ENCODE measurements around the gene NTM.

Gene NTM

DNA sequence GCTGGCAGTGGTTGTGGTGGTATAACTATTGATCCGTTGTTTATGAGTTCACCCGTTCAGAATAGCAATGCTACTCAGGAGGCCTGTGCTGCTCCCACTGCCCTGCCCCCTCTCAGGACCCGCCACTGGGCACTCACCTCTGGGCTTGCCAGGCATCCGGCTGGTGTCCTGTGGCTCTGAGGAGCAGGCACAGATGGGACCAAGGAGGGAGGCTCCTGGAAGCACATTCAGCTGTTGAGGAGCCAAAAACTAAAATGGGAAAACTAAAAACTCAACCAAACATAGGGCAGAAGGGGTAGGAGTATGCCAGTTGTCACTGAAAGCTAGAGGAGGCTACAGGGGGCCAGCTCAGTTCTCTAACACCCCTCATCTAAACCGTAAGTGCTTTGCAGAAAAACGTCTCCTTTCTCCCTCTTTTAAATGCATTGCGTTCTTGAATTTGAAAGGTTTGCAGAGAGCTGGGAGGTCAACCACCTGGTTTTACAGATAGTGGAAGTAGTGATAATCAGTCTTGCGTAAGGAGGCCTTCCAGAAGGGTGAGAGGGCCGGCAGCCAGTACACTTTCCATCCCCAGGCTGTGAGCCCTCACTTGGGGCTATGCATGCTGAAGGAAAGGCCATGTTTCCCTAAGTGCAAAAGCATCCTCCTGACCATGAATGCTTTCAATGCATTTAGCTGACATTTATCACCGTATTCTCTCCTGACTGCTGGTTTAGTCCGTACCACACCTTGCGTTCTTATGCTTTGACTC is 547.4 kb downstream of the NTM start:
- no peak for DNase-seq (ENCODE audit: low spot score)

- no peak for DNase-seq (ENCODE audit: low spot score)
Measured at GRCh38 chr11:131918663-131919062, 548.2 kb downstream of the NTM start.

DNA sequence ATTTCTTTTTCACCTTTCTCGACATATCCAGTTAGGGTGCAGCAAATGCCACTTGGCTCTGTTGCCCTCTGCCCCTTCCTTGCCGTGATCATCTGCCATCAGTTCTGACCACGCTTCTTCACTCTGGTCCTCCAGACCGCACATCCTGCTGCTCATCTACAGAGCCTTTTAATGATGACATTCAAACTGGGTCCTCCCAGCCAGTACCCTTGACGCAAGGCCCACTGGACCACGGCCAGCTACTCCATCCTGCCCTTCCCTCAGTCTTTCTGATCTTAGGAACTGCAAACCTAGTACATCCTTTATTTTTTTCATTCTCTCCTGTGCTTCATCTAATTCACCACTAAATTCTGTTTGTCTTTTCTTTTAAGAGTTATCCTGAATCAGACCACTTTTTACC is 551.8 kb downstream of the NTM start:
- DNase-seq (ENCODE audit: low spot score), result no peak

GRCh38 chr11:131923309-131923708 is 552.9 kb downstream of the NTM start:
- no peak for DNase-seq (ENCODE audit: low spot score)

GRCh38 chr11:131924001-131924400 is 553.6 kb downstream of the NTM start:
- no peak for DNase-seq (ENCODE audit: low spot score)

GRCh38 chr11:131924457-131925201 is 554.2 kb downstream of the NTM start:
- no peak for DNase-seq (ENCODE audit: low spot score)

GRCh38 chr11:131925829-131926228 is 555.4 kb downstream of the NTM start:
- no peak for DNase-seq (ENCODE audit: low spot score)

DNA sequence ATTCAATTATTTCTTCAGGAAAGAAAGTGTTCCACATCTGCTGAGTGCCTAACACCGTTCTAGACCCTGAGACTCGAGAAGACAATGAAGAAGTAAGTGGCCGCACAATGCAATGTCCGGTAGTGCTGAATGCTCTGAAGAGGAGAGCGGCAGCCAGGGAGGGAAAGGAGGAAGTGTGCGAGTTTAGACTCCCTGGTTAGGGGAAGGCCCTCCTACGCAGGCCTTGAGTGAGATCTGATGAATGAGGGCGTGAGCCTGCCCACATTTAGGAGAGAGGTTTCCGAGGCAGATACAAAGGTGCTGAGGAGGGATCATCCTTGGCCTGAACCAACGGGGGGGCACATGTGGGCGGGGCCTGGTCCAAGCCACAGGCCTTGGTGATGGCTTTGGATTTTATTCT is 558.6 kb downstream of the NTM start:
- no peak for DNase-seq (ENCODE audit: low spot score)

- no peak for DNase-seq (ENCODE audit: low spot score)
Measured at GRCh38 chr11:131932584-131933325, 562.3 kb downstream of the NTM start.

DNA sequence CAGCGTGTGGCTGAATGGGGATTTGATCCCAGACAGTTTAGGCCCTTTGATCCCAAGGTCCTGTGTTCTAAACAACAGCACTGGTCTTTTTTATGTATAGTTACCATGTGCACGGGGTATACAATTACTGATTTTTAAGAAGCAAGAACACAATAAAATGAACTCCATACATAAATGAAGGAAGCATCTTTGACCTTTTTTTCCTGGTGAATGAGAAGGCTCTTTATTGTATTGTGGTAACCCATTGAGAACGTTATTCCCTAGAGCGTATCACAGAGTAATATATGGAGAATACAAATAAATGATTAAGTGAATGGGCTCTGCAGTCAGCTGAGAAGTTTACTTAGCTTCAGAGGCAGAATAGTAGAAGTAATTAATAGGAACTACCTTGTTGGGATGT is 563.6 kb downstream of the NTM start:
- no peak for DNase-seq (ENCODE audit: low spot score)

GRCh38 chr11:131938351-131938751 is 567.9 kb downstream of the NTM start:
- no peak for DNase-seq (ENCODE audit: low spot score)

- DNase-seq (ENCODE audit: low spot score), result no peak
Measured at GRCh38 chr11:131940126-131940525, 569.7 kb downstream of the NTM start.

GRCh38 chr11:131942878-131943277 is 572.5 kb downstream of the NTM start:
- DNase-seq (ENCODE audit: low spot score), result no peak

GRCh38 chr11:131943295-131943694 is 572.9 kb downstream of the NTM start:
- DNase-seq (ENCODE audit: low spot score), result no peak

DNA sequence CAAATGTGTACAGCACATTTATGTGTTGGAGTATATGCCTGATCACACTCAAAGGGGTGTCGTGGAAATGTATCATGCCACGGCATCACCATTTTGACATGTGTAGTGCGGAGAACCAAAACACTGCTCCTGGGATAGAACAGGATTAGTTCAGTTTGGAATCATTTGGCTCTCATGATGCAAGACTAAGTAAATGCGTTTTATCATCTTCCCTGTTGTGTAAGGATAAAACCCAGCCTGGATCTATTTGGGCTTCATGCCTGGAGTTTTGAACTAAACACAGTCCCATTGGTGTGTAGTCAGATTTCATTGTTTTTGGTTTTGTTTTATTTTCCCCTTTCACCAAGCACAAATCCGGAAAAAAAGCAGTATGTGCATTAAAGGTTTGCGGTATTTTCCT is 574.3 kb downstream of the NTM start:
- no peak for DNase-seq (ENCODE audit: low spot score)

DNA sequence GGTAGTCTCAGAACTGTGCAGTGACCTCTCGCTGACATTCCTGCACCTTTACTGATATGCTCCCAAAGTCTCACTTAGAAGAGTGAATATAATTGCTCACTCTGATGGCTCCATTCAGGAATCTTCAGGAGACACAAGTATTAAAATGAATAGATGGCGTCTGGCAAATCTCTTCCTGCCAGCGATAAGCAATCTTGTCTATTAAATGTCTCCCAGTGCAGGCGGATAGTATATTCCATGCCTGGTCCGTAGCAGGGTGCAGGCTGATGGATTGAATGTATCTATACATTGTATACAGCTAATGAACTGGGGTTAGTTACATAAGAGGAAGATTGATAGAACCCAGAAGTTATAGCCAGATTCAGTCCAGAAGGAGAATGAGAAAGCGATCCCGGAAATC is 575.3 kb downstream of the NTM start:
- no peak for DNase-seq (ENCODE audit: low spot score)

GRCh38 chr11:131947511-131947910 is 577.1 kb downstream of the NTM start:
- no peak for DNase-seq (ENCODE audit: low spot score)

DNA sequence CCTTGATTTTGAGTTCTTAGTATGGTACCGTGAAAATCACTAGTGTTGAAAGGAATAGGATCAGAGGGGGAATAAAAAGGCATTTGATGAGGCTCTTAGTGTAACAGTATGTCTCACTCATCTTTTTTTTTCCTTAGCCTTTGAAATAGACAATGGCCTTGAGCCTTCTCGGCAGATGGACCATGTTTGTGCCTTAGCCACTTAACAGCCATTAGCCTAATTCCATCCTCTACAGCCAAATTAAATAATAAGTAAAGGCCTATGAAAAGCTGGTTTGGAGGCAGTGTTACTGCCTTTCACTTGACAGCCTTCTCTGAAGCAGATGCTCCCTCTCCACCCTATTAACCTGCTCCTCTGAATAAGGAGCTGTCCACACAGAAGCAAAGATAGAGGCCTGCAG is 580.7 kb downstream of the NTM start:
- no peak for DNase-seq (ENCODE audit: low spot score)

DNA sequence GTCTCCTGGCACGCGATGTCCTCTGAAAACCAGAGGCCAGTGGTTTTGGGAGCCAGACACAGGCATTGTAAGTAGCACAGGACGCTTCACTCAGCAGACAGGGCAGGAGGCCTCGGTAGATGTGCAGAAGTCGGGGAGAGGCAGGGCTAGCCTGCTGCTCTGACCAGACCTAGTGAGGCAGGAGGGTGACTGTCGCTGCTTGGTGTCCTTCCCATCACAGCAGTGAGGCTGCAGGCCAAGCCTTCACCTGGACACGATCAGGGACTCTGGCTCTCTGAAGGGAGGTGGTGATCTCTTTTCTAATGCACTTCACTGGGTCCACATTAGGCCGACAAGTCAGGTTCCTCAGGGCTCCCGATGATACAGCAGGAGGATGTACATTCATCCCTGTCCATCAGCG is 583.7 kb downstream of the NTM start:
- no peak for DNase-seq (ENCODE audit: low spot score)

DNA sequence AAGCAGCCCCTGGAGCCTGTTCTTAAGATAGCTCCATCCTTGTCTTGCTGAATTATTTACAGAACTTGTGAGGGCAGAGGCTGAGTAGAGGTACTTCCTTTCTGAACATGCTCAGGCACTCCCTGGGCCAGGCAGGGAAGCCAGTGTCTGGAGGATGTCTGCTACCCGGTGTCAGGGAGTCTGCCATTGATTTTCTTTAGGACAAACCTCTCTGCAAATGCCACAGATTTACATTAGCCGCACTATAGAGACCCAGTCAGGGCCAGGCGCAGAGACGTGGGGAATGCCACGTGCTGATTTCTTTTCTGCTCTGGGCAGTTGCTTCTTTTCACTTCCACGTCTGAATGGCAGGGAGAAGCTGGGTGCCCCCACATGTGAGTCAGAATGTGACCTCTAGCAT is 585.5 kb downstream of the NTM start:
- DNase-seq (ENCODE audit: low spot score), result no peak

DNA sequence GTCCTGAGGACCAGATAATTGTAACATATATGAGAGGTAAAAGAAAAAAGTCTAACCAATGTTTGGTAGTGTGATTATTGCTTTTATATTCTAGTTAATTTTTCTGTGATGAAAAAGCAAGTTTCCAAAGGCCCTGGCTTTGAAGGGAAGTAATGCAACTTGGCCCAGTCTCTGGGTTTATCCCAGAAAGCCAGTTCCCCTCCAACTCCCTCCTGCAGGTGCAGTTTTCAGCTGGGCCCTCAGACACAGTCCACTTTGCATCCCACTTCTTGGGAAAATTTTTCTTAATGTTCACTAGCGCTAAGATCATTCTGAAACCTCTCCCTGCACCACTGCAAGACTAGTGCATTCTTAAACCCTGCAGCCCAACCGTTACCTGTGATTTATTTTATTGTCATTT is 586.8 kb downstream of the NTM start:
- no peak for DNase-seq (ENCODE audit: low spot score)

DNA sequence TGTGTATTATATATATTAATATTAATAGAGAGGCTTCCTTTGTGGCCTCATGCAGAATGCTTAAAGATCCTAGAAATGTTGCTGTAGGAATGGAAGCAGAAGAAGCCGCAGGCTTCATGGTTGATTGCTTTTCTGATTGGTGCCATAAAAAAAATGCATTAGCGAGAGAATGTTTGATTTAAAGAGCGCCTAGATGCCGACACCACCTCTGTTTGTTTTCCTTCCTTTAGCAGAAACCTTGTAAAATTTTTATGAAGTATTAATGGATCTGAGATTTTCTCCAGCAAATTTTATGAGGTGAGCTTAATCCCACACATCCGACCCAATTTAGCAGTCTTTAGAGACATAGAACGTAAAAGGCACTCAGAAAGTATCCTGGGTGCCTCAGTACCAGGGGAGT is 587.5 kb downstream of the NTM start:
- no peak for DNase-seq (ENCODE audit: low spot score)

DNA sequence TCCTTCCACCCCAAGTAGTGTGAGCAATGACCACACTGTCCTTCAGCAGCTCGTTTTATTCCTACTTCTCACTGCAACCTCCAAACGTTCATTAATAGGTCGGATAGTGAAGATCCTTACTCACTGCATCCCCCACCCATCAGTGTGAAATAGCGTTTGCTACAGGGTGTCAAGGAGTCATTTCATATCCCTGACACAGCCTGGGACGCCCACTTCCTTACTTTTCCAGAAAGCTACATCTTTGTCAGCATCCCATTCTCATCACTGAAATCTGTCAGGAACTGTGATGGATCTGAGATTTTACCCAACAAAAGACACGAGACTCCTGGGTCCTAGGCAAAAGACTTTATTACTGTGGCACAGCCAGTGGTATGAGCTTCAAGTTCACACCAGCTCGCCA is 592.4 kb downstream of the NTM start:
- DNase-seq (ENCODE audit: low spot score), result no peak
